SK-N-SH (cell line): ENCODE results near the gene ALG6. TPM values are rescaled to one million over a fixed set of nuclear protein-coding genes. Genes with fewer than 3 reads are reported as not detected.

Experiments
- CTCF ChIA-PET: fragments of 300-600, 350-600 bp; formaldehyde crosslinking; extraction: SDS; loops from one replicate; lab custom pipeline; 2021; lab: Yijun Ruan, JAX
- POLR2A ChIA-PET: fragments of 350-600 bp; sonication (Branson Sonifier 250); formaldehyde crosslinking; extraction: SDS; loops from one replicate; lab custom pipeline; 2020; ENCODE audit warnings: antibody characterized with exemption, inconsistent platforms; lab: Yijun Ruan, JAX
- DNase-seq: peaks from one replicate; pipeline ENCODE4 v3.0.0; 2012
- H2AFZ ChIP-seq: fragments of 200-600 bp; sonication (generic); 2 replicates; pipeline ENCODE4 v1.8.1; 2016; ENCODE audit warnings: antibody characterized with exemption, mild to moderate bottlenecking, low read depth
- H3F3A ChIP-seq: fragments of 200-600 bp; sonication (generic); replicated peaks from 2 replicates; pipeline ENCODE3; 2016; ENCODE audit warnings: antibody characterized with exemption, mild to moderate bottlenecking; ENCODE audit not compliant: insufficient read depth
- H3K27ac ChIP-seq, 2 experiments: fragments of 200-500 bp in 1 of 2; fragments of 200-600 bp in 1 of 2; sonication (Bioruptor generic) in 1 of 2; sonication (generic), shearing (Covaris generic) in 1 of 2; 2 replicates each; pipeline versions ENCODE4 v1.5.1 to v1.6.1; 2014 to 2016; ENCODE audit warnings: low read depth in 2 of 2, inconsistent platforms in 1 of 2, low read length in 1 of 2, mild to moderate bottlenecking in 1 of 2, mixed read lengths in 1 of 2
- H3K27me3 ChIP-seq: fragments of 200-600 bp; sonication (generic), shearing (Covaris generic); 2 replicates; pipeline ENCODE4 v1.6.1; 2016; ENCODE audit warnings: mixed run types; ENCODE audit not compliant: insufficient read depth
- H3K36me3 ChIP-seq, 2 experiments: fragments of 200-500 bp in 1 of 2; fragments of 200-600 bp in 1 of 2; sonication (Bioruptor generic) in 1 of 2; sonication (generic) in 1 of 2; replicated peaks in 1 of 2; 2 replicates each; pipeline versions ENCODE3 to v1.5.1; 2014 to 2016; ENCODE audit warnings: low read length in 1 of 2, mild to moderate bottlenecking in 1 of 2; ENCODE audit not compliant: insufficient read depth in 2 of 2, control insufficient read depth in 1 of 2
- H3K4me1 ChIP-seq, 2 experiments: fragments of 200-500 bp in 1 of 2; fragments of 200-600 bp in 1 of 2; sonication (Bioruptor generic) in 1 of 2; sonication (generic), shearing (Covaris generic) in 1 of 2; 2 replicates each; pipeline versions ENCODE4 v1.5.1 to v1.6.1; 2014 to 2016; ENCODE audit warnings: low read depth in 1 of 2, low read length in 1 of 2, mixed run types in 1 of 2; ENCODE audit not compliant: insufficient read depth in 2 of 2, control insufficient read depth in 1 of 2
- H3K4me2 ChIP-seq: fragments of 200-600 bp; sonication (generic), shearing (Covaris generic); 2 replicates; pipeline ENCODE4 v1.6.1; 2017; ENCODE audit warnings: mixed run types
- H3K4me3 ChIP-seq, 2 experiments: fragments of 200-500 bp in 1 of 2; fragments of 200-600 bp in 1 of 2; sonication (Bioruptor generic) in 1 of 2; sonication (generic), shearing (Covaris generic) in 1 of 2; 2 replicates each; pipeline versions ENCODE4 v1.5.1 to v1.8.1; 2014 to 2016; ENCODE audit warnings: low read depth in 2 of 2, inconsistent platforms in 1 of 2, low read length in 1 of 2, mild to moderate bottlenecking in 1 of 2, mixed read lengths in 1 of 2, moderate library complexity in 1 of 2
- H3K79me2 ChIP-seq: fragments of 200-600 bp; sonication (generic); 2 replicates; pipeline ENCODE4 v1.8.1; 2017; ENCODE audit warnings: mild to moderate bottlenecking; ENCODE audit not compliant: insufficient read depth
- H3K9ac ChIP-seq: fragments of 200-600 bp; sonication (generic); 2 replicates; pipeline ENCODE4 v1.6.1; 2017; ENCODE audit warnings: mixed run types
- H3K9me2 ChIP-seq: fragments of 200-600 bp; sonication (generic); 2 replicates; pipeline ENCODE4 v1.6.1; 2017; ENCODE audit warnings: mixed run types
- H3K9me3 ChIP-seq: fragments of 200-600 bp; sonication (generic); 2 replicates; pipeline ENCODE4 v1.6.1; 2017; ENCODE audit warnings: mixed run types, mild to moderate bottlenecking, moderate library complexity
- H4K20me1 ChIP-seq: fragments of 200-600 bp; sonication (generic); 2 replicates; pipeline ENCODE4 v1.6.1; 2017; ENCODE audit warnings: mild to moderate bottlenecking, mixed run types; ENCODE audit not compliant: insufficient read depth
- CHD2 ChIP-seq: fragments of 150-350 bp; IDR thresholded peaks from 2 replicates; pipeline ENCODE4 v1.6.1; 2018; ENCODE audit warnings: low read length; ENCODE audit not compliant: partially characterized antibody
- EP300 ChIP-seq, 2 experiments: IDR thresholded peaks; 2 replicates each; pipeline versions ENCODE4 v1.4.0 to v1.6.1; 2012; ENCODE audit warnings: borderline replicate concordance in 1 of 2, low read depth in 1 of 2, low read length in 1 of 2
- FOXJ3 ChIP-seq: sonication (generic); formaldehyde crosslinking; IDR thresholded peaks from 2 replicates; pipeline ENCODE4 v1.5.1; 2020; ENCODE audit warnings: mild to moderate bottlenecking, missing genetic modification reagents
- RAD21 ChIP-seq: IDR thresholded peaks from 2 replicates; pipeline ENCODE4 v1.6.1; 2012; ENCODE audit warnings: mild to moderate bottlenecking, low read length
- RCOR1 ChIP-seq: fragments of 150-350 bp; IDR thresholded peaks from 2 replicates; pipeline ENCODE4 v1.6.1; 2017; ENCODE audit warnings: antibody characterized with exemption, low read length
- RFX5 ChIP-seq: IDR thresholded peaks from 2 replicates; pipeline ENCODE4 v1.6.1; 2012; ENCODE audit warnings: mild to moderate bottlenecking, improper control_type of control experiment, low read length
- RXRA ChIP-seq: IDR thresholded peaks from 2 replicates; pipeline ENCODE4 v1.4.0; 2012; ENCODE audit warnings: low read depth, mild to moderate bottlenecking, borderline replicate concordance
- TEAD4 ChIP-seq: IDR thresholded peaks from 2 replicates; pipeline ENCODE4 v1.4.0; 2012; ENCODE audit warnings: mild to moderate bottlenecking, borderline replicate concordance; ENCODE audit not compliant: insufficient read depth
- WGBS: methylation state at CpG from one replicate; pipeline ENCODE4 v1.1.6; 2017; ENCODE audit warnings: low lambda C conversion rate; 5-methylcytosine and 5-hydroxymethylcytosine counted together
- polyA plus RNA-seq, 3 experiments: library from polyadenylated mRNA; depleted of rRNA; stranded (reverse); fragments of >200 nt; gene quantifications; 2 replicates each; pipeline ENCODE4 v1.2.3, GENCODE V29; 2012
- TF ChIP-seq, protein P1 (sequence below): fragments of 200-600 bp; sonication (generic); IDR thresholded peaks from 2 replicates; pipeline ENCODE4 v1.6.1; 2017; ENCODE audit warnings: antibody characterized with exemption, mild to moderate bottlenecking, moderate library complexity
- TF ChIP-seq, protein P2 (sequence below): fragments of 150-350 bp; IDR thresholded peaks from 2 replicates; pipeline ENCODE4 v1.6.1; 2016; ENCODE audit warnings: mild to moderate bottlenecking, low read depth, low read length

ALG6 gene
- polyA plus RNA-seq, 1 of the 3 experiments (the other 2 are of a cell fraction) = 3.8 TPM

DNA sequence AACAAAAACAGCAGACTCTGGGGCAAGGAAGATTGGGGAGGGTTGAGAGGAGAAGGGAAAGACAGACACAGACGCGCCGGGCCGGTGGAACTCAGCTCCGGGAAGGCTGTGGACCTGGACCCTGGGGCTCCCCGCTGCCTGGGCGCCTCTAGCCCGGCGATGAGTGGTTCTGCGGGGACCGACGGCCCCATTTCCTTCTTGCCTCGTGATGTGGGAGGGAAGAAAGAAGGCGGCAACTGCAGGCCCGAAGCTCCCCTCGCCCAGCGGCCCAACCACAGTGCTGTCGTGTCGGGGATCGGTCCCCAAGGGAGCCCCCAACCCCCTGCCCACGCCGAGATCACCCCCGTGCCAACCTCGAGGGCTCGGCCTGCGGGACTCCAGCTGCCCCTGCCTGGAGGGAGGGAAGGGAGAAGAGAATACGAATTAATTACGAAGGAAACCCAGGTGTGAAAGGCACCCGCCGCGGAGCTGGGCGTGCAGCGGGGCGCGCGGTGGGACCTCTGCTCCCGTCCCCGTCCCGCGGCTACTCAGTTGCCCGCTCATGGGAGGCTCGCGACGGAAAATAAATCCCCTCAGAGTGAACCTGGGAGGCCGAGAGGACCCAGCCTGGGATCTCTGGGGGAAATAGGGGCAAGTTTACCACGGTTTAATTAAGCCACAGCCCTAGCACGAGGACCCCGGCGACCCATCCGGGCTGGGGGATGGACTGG lies 37.7 kb upstream of the ALG6 start:
- Histone ChIP-seq H4K20me1 (no peaks in the 10 kb centered on the region), H3K27ac (no peak overlapping the region), H3K9me3 (no peaks in the 10 kb centered on the region), H3K27me3 (peaks cover 66% of the 10 kb centered on the region), H3F3A (peaks cover 3% of the 10 kb centered on the region), H3K4me3 (no peak overlapping the region), H3K4me1 (peaks cover 0 to 3% of the 10 kb centered on the region in 2 experiments; a peak in 1 of 4 replicates), H3K4me2 (no peak overlapping the region), H3K79me2 (no peaks in the 10 kb centered on the region), H3K36me3 (no peaks in the 10 kb centered on the region), H2AFZ (no peak overlapping the region), H3K9ac (no peak overlapping the region), H3K9me2 (no peaks in the 10 kb centered on the region)
- ChIA-PET POLR2A (no interaction called here), CTCF (interaction anchor here (0.9 to 12.0 kb wide), 8 partner anchors 9 to 488 kb away, joined by 3 to 86 read pairs (median 16); partner anchors contain the start of gene FOXD3)
- no peak for TF ChIP-seq RAD21
- TF ChIP-seq CHD2 = no peak
- TF ChIP-seq, protein P1, sequence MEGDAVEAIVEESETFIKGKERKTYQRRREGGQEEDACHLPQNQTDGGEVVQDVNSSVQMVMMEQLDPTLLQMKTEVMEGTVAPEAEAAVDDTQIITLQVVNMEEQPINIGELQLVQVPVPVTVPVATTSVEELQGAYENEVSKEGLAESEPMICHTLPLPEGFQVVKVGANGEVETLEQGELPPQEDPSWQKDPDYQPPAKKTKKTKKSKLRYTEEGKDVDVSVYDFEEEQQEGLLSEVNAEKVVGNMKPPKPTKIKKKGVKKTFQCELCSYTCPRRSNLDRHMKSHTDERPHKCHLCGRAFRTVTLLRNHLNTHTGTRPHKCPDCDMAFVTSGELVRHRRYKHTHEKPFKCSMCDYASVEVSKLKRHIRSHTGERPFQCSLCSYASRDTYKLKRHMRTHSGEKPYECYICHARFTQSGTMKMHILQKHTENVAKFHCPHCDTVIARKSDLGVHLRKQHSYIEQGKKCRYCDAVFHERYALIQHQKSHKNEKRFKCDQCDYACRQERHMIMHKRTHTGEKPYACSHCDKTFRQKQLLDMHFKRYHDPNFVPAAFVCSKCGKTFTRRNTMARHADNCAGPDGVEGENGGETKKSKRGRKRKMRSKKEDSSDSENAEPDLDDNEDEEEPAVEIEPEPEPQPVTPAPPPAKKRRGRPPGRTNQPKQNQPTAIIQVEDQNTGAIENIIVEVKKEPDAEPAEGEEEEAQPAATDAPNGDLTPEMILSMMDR = no peak
- peak; percentile 51 for DNase-seq
- whole genome bisulfite sequencing = 37% methylated on average over 31 of the region's 50 CpGs

DNA sequence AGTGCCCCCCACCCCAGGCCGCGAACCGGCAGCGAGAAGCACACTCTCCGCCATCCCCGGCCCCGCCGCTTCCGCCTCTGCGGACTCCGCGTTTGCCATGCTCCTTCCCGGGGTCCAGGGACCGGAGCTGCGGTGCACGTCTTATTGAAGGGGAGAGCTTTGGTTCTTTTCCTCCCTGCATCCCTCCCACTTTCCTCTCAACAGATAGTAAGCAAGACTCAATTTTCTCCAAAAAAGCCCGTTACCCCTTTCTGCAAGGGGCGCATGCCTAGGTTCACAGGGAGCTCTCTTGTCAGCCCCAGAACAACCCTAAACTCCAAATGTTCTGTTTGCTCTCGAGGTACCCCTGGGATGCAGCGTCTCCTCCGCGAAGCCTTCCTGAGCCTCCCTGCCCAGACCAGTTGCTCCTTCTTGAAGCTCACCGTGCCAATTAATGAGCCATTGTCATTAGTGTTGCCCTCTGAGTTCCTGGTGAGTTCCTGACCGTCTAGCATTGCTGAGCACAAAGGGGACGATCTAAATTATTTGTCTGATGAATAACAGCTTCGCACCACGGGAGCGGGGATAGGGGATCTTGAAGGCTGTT lies 37.0 kb upstream of the ALG6 start:
- CTCF ChIA-PET = interaction anchor here (0.9 to 12.0 kb wide), 10 partner anchors 9 to 488 kb away, joined by 3 to 86 read pairs (median 4); partner anchors contain the start of gene FOXD3
- Histone ChIP-seq H3K79me2 (no peaks in the 10 kb centered on the region), H3K9me3 (no peaks in the 10 kb centered on the region), H3F3A (peaks cover 3% of the 10 kb centered on the region), H3K4me3 (no peak overlapping the region), H3K9ac (no peak overlapping the region), H3K4me2 (no peak overlapping the region), H3K9me2 (no peaks in the 10 kb centered on the region), H3K4me1 (peaks cover 0 to 3% of the 10 kb centered on the region in 2 experiments; a peak in 1 of 4 replicates), H2AFZ (no peak overlapping the region), H3K27ac (no peak overlapping the region), H3K27me3 (peaks cover 59% of the 10 kb centered on the region), H3K36me3 (no peaks in the 10 kb centered on the region), H4K20me1 (no peaks in the 10 kb centered on the region)
- POLR2A ChIA-PET = no interaction called here
- DNase-seq = no peak
- TF ChIP-seq RXRA (no peak), FOXJ3 (no peak), RCOR1 (no peak), EP300 (IDR thresholded peaks at IDR 0.05; ENCODE audit: borderline replicate concordance in 1 of 2, low read depth in 1 of 2, low read length in 1 of 2) (no peak), RFX5 (no peak), TEAD4 (no peak)
- TF ChIP-seq, protein P2, sequence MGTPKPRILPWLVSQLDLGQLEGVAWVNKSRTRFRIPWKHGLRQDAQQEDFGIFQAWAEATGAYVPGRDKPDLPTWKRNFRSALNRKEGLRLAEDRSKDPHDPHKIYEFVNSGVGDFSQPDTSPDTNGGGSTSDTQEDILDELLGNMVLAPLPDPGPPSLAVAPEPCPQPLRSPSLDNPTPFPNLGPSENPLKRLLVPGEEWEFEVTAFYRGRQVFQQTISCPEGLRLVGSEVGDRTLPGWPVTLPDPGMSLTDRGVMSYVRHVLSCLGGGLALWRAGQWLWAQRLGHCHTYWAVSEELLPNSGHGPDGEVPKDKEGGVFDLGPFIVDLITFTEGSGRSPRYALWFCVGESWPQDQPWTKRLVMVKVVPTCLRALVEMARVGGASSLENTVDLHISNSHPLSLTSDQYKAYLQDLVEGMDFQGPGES = no peak
- WGBS = 16% methylated on average over 20 of the region's 28 CpGs
